Limb (tissue), 2 donors: Measurements from ENCODE around the gene MAP3K7.

ENCODE experiments used
- DNase-seq, 2 donors: peaks; one replicate each; pipeline ENCODE4 v3.0.0-alpha.2; 2016; ENCODE audit errors: extremely low spot score in 2 of 2

The MAP3K7 gene

DNA sequence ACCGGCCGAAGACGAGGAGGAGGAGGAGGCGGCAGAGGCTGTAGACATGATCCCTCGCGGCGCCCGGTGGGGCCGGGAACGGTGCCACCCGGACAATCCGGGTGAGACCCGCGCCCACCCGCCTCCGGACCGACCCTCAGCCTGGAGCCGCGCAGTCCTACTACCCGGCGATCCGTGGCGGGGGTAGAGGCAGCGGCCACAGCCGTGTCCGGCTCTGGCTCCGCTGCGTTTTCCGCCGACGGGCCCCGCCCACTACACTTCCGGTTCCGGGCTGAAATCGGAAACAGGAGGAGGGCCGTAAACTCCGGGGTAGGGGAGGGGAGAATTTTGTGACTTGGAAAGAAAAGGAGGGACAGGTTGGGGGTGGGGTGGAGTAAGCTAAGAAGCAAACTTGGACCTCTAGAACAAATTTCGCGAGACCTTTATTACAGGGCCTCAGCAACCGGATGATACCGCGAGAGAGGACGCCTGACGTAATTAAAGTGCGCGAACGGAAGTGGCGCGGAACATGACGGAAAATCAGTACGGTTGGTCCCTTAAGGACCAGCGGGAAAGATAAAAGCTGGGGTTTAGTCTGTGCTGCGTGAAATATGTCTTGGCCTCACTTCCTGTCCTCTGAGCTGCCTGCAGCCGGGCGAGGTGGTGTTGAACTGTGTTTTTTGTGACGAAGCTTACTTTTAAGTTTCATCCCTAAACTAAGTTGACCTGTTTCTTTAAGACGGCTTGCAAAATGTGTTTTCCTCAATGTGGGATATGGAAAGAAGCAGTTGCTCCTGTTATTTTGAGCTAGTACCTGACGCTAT is at the start of gene MAP3K7:
TSS of gene MAP3K7 (minus strand) at position 237 of the 803 bp plus-strand sequence. CDS start at position 48, 189 bp downstream.
- peak; percentile 95 to 96 for DNase-seq

GRCh38 chr6:90631046-90631445 is 44.2 kb upstream of the MAP3K7 start:
- DNase-seq: no peak

GRCh38 chr6:90621581-90621980 is 34.7 kb upstream of the MAP3K7 start:
- no peak for DNase-seq

DNA sequence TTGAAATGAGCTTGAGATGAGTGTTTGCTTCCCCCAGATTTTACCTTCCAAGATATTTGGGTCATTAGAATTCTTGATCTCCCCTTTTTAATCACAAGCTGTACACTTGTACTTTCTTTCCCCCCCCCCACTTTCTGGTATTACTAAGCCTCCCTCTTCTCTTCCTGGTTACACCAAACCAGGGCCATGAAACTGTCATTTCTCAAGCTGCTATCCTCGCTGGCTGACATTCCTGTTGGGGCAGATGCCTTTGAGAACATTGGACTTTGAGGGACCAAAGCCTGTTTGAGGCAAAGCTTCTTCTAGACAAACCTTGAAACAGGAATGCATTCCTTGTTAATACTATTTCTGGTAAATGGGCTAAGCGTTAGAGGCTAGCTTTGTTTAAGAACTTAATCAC is 32.3 kb upstream of the MAP3K7 start:
- no peak for DNase-seq

- DNase-seq: no peak
Observed at GRCh38 chr6:90612313-90612680, 25.4 kb upstream of the MAP3K7 start.

DNA sequence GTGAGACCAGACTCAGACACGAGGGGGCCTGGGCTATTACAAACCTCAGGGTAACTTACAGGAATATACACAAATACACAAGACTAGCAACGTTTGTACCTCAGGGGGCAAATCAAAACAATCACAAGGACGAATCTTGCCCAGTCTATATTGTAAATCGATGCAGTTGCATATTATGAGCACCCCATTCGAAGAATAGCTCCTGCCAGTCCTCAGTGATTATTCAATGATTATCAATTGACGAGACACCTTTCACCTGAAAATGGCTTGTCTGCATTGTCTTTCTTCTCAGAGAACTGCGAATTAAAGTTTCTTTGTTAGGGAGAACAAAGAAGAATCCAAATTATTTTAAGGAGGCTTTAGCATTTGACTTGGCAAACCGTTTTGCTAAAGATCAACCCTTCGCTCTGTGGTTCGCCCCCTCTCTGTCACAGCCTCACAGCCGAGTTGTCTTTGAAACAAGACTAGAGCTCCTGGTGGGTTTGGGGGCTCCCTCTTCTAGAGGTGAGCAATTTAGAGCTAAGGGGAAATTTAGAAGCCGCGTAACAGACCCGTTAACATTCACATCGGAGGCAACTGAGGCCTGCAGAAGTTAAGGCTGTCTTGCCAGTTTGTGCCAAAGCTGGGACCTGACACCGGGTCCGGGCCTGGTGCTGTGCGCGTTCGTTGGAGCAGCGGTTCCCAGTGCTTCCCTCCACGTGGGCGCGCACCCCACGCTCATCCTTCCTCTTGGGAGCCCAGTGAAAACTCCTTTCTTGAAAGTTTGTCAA is 24.9 kb upstream of the MAP3K7 start:
- DNase-seq: peak in 1 of 2 donors; percentile 46

GRCh38 chr6:90610751-90611542 is 24.1 kb upstream of the MAP3K7 start:
- DNase-seq: peak; percentile 65 to 80

DNA sequence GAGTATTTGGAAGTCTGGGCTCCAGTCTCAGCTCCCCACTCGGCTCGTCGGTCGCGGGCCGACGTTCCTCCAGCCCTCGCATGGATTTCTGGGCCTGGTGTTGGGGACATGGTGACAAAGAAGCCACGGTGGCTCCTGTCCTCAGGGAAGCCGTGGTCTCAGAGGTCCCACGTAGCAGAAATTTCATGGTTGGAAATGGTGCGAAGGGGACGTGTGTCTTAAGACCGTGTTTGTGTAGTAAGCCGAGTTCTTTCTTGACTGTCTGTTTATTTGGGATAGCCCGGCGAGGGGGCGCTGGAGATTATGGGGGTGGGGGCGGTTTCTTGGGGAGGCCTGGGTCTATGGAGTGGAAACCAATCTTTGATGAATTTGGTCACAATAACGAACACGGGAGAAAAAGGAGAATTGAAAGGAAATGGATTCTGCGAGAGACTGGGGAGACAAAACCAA is 23.5 kb upstream of the MAP3K7 start:
- peak in 1 of 2 donors; percentile 66 for DNase-seq

- DNase-seq: no peak
Observed at GRCh38 chr6:90605749-90606340, 19.0 kb upstream of the MAP3K7 start.

GRCh38 chr6:90604546-90604945 is 17.7 kb upstream of the MAP3K7 start:
- DNase-seq: no peak

DNA sequence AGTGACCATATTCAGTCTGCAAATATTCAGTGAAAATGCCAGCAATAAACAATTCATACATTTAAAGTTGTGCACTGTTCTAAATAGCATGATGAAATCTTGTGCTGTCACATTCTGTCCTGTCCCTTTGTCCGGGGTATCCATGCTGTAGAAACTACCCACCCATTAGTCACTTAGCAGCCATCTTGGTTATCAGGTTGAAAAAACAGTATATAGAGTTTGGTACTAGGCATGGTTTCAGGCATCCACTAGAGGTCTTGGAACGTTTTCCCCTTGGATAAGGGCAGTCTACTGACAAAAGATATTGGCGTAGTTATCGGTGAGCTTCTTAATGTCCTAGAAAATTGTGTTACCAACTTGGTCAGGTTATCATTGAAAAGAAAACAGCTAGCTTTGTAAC is 12.3 kb upstream of the MAP3K7 start:
- no peak for DNase-seq

- DNase-seq: no peak
Observed at GRCh38 chr6:90598192-90598951, 11.5 kb upstream of the MAP3K7 start.

DNA sequence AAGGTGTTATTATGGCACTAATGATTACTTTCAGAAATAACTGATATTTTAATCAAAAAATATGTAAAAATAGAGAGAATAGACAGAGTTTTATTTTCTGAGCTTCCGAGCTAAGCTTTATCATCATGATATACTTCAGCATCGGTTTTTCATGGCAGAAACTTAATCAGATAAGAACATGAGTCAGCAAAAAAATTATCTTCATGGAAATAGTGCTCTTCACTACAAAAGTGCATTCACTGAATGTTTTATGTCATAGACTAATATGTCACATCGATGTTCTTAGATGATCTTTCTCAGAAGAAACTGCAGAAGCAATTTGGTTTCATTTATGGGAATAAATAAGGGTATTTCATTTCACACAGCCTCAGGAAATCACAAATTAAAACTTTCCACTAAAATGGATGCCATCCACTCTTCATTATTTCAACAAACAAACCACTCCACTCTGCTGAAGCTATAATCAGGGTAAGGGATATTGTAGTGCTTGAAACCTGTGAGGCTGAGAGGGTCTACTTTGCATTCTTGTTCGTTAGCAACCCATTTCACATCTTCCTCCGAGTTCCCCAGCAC is 10.2 kb upstream of the MAP3K7 start:
- no peak for DNase-seq

GRCh38 chr6:90595854-90596253 is 9.0 kb upstream of the MAP3K7 start:
- DNase-seq: no peak

DNA sequence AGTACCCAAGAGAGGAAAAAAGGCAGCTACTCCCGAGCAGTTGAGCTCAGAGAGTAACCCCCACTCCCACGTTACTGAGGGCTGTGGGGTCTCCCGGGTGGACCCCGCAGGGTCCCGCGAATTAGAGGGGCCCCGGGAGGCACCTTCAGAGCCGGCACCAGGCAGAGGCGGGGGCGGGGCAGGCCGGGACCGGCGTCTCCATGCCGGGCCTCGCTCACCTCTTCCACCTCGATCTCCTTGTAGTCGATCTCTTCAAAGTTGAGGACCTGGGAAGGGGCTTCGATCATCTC is 381 bp downstream of the MAP3K7 start:
- no peak for DNase-seq

DNA sequence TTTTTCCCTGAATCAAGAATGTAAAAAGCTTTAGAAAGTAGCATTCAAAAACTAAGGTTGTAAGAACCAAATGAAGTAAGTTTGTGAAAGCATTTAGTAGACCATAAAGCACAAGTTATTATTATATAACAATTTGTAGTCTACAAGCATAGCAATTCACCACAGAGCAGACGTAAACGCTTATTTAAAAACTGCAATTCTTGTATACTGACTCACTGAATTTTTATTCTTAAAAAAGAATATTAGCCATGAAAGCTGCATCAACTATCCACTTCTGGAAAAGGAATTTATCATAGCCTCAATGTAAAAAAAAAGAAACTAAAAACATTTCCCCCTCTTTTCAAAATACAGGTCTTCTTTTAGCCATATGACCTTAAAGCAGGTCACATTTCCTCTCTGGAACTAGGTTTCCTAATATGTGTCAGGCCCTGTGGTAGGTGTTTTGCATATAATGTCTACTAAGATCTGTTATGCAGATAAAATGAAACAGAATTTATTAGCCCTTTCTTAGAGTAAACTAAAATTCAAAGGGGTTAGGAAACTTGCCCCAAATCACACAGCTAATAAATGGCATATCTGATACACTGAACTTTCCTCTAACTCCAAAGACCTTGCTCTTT is 2.1 kb downstream of the MAP3K7 start:
- no peak for DNase-seq

DNA sequence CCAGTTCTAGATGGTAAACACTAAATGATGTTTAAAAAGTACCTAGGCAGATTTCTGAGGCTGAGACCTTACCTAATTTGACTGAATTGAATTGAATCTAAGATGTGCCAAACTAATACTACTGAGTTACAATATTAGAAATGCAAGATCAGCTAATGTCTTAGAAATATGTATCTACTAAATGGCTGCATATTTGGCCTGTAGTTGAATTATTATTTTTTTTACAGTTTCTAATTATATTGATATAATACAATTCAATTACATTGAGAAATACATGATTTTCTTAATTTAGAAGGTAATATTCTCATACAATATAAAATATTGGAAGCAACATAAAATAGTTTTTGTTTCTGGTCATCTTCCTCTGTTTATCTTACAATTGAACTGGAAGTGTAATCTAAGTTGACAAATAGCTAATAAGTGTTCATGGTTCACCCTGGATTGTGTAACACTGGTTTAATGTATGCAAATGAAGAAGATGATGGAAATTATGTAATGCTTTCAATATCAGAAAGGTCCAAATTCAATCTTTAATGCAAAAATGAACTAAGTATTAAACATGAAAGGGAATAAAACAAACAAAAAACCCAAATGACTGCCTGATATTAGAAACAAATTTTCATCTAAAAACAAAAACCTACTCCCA is 2.9 kb downstream of the MAP3K7 start:
- DNase-seq: no peak

DNA sequence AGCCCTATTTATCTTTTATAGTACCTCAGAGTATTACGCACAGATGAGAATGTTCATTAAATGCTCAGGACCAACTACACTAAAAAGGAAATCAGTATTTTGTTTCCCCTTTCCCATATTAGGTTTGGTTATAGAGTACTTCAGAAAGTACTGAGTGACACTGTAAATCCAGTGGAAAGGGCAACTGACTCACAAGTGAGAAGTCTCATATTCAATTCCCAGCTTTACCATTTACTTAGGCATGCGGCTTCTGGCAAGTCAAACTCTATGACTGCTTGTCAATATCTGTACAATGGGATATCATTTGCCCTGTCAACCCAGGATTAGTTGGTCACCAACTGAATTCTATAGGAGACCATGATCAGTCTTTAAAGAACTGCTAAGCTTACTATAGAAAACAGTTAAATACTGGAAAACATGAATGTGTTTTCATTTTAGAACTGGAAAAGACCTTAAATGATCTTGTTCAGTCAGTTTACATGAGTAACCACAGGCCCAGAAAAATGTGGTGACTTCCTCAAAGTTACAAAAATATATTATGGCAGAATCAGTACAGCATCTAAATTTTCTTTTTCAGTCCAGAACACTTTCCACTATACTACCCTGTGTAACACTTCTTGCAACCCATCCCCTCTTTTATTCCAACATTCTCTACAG is 3.6 kb downstream of the MAP3K7 start:
- DNase-seq: no peak

- DNase-seq: no peak
Observed at GRCh38 chr6:90581146-90581545, 5.7 kb downstream of the MAP3K7 start.
